Measurements from ENCODE around the gene MTPN.

The MTPN gene

GRCh38 chr7:135920478-135920877 is 56.7 kb downstream of the MTPN start:
- DNase-seq, result no peak

DNA sequence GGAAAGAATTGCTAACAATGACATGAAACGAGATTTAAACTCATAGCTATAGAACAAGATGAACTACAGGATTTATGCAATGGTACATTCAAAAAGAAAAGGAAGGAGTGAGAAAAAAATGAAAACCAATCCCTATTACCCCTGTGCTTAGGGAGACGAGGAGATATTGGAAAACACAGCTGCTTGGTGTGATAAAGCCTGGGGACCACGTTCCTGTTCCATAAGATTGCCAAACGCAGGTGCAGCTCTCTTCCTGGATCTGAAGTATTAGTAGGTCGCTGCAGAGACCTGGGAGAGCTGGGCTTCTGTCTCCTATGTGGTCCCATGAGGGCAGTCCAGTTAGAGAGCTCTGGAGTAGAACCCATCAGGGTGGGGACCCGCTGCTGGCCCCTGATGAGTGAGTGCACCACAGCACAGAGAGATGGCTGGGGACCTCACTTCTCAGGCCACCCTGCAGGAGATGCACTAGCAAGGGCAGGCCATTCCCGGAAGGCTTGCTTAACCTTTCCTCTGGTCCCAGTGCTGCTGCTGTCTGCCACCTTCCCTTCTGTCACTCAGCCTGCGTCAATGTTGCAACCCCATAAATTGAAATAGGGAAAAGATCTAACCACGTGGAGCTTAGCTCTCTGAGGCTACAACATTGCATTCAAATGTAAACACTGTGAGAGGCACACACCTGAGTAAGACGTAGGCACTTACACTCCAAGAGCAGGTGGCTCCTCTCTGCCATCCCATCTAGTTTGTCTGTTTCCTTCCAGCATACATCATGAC is 57.9 kb downstream of the MTPN start:
- DNase-seq, result no peak

DNA sequence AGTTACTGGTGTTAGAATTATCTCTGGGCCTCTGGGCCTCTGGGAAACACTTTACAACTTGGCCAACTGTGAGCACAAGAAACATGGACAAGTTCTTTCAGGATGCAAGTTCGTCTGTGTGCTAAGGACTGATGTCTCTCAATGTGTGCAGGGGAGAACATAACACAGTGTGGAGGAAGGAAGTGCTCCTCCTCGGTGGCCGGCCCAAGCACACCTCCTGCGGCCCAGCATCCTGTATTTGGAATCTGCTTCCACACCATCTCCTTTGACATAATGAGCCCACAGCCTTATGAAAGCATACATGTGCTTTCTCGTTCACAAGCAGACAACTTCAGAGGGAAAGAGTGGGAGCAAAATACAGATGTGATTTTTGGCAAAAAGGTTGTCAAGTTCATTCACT is 59.0 kb downstream of the MTPN start:
- no peak for DNase-seq

GRCh38 chr7:135917721-135918120 is 59.4 kb downstream of the MTPN start:
- no peak for DNase-seq

DNA sequence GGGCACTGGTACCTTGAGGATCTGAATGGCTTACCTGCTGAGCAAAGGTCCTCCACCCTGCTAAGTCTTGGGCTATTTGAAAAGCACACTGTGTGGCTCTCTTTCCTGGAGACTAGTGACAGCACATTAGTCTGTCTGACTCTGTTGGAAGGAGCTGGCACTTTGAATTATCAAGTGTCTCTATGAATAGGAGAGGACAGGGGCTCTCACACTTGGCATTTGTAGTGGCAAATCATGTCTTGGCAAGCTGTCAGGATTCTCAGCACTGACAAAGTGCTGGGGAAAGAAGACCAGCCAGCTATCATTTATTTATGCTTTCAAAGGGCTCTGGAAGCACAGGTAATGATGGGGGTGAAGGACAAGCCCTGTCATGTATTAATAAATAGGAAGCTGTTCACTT is 62.8 kb downstream of the MTPN start:
- DNase-seq, result no peak

DNA sequence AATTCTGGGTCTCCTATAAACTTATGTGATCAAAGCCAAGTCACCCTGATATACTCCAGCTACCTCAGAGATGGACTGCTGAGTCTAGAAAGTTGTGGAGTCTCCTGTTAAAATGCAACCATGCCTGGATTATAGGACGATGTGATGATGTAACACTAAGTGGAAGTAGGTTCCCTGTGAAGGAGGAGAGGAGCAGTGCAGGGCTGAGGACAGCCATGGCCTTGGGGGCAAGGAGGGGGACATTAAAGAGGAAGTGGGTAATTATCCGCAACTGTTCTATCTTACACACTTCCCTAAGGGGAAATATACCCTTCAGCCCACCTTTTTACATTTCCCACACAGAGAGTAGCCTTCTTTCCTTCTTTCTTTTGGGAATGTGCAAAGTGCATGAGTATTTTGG is 63.8 kb downstream of the MTPN start:
- no peak for DNase-seq

GRCh38 chr7:135911099-135911498 is 66.1 kb downstream of the MTPN start:
- DNase-seq, result no peak

DNA sequence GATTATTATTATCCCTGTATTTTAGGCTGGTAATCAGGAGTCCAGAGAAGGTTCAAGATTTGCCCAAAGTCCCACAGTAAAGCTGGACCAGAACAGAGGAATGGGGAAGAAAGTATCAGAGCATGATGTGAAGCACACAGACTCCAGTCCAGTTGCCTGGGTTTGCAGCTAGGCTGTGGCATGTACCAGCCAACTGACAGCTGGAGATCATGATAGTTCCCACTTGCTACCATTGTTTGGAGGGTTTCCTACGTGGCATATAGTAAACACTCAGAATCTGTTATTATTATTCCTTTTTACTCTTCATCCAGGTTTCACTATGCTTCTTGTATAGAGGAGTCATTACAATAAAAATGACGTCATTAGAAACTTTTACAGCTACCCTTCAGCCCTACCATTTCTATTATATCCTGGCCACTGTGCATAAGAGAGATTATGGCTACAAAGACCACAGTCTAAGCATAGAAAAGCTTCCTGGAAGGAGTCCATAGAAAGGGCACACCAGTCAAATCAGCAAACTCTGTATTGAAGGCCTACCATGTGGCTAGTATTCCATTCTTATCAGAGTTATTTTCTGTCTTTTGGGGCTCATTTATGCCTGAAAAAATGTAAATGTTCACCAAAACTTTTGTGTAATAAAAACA is 66.6 kb downstream of the MTPN start:
- DNase-seq, result no peak

DNA sequence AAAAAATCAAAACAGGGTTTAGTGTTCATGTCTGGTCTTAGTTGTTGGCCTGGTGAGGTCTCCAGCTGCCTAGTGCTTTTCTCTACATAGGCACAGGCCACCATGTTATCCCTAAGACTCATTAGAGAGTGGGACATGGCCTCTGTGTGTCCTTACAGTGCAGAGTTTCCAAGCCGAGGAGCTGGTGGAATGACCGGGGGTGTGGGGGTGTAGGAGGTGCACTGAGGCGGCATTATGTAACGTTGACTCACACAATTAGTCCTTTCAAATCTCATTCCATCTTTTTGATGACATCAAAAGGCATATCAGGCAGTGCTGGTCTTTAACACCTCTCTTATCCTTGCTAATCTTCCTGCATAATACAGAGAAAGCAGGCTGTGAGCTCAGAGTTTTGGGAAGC is 71.3 kb downstream of the MTPN start:
- no peak for DNase-seq

DNA sequence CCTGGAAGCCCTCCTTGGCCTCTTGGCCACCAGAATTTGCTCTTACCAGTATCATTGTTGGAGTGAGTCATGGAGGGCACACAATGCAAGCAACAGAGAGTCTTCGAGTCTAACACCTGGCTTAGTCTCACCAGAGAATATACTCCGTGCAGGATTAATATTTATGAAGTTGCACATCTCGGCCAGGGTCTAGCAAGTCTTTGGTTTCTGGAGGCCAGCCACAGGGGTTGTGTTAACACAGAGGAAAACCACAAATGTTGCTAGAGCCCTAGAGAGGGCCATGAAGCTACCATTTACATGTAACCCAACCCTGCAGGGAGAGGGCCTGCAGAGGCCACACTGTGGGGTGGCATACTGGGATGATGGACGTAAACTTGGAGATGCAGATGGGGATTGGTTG is 71.8 kb downstream of the MTPN start:
- DNase-seq, result no peak

- DNase-seq, result no peak
Observed at GRCh38 chr7:135904282-135904681, 72.9 kb downstream of the MTPN start.

- no peak for DNase-seq
Observed at GRCh38 chr7:135901585-135902540, 75.3 kb downstream of the MTPN start.

- DNase-seq, result no peak
Observed at GRCh38 chr7:135900065-135900546, 77.1 kb downstream of the MTPN start.

- no peak for DNase-seq
Observed at GRCh38 chr7:135899458-135900064, 77.6 kb downstream of the MTPN start.

DNA sequence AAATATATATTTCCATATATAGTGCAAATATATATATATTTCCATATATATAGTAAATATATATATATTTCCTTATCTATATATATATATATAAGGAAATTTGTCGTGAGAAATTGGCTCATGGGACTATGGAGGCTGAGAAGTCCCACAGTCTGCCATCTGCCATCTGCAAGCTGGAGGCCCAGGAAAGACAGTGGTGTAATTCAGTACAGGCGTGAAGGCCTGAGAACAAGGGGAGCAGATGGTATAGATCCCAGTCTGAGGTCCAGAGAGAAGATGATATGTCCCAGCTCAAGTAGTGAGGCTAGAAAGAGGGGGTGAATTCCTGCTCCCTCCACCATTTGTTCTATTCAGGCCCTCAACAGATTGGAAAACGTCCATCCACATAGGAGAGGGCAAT is 78.9 kb downstream of the MTPN start:
- DNase-seq, result no peak

GRCh38 chr7:135894816-135895215 is 82.3 kb downstream of the MTPN start:
- no peak for DNase-seq

- no peak for DNase-seq
Observed at GRCh38 chr7:135889823-135890222, 87.3 kb downstream of the MTPN start.

DNA sequence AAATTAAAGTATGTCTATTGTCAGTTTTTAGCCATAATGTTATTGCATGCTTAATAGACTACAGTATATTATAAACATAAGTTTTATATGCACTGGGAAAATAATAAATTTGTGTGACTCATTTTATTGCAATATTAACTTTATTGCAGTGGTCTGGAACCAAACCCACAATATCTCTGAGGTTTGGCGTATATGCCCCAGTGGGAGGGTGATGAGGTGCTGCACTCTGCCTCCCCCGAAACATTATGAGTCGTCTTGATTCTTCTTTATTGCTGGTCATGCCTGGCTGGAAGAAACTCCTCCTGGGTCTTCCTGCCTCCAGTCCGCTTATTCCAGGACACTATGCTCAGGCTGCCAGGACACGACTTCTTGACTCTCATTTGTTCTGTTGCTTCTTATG is 88.4 kb downstream of the MTPN start:
- DNase-seq, result no peak

- DNase-seq, result no peak
Observed at GRCh38 chr7:135886345-135887132, 90.6 kb downstream of the MTPN start.

DNA sequence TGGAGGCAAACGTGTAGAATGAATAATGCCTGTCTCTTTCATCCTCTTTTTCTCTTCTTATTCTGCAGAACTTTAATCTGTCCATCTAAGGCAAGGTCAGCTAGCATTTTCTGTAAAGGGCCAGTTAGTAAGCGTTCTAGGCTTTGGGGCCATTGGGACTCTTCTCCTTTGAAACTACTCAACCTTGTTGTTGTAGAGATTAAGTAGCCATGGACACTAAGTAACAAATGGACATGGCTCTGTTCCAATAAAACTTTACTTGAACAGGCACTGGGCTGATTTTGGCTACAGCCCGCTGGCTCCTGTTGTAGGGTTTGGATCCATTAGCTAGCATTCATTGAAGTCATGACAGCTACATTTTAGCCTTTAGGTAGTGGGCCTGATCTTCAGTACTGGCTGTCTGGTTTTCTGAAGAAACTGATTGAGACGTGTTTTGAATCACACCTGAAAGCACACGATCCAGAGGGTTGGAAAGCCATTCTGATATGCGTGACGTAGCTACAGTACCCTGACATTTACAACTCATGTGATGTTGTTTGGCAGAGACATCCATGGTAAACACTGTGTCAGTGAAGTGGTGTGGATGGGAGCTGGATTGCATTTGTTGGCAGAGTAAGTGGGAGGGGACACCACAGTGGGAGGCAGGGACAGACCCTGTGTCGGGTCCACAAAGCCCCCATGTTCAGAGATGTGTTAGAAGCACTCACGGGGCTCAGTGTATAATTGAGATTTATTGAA is 92.5 kb downstream of the MTPN start:
- DNase-seq, result no peak

DNA sequence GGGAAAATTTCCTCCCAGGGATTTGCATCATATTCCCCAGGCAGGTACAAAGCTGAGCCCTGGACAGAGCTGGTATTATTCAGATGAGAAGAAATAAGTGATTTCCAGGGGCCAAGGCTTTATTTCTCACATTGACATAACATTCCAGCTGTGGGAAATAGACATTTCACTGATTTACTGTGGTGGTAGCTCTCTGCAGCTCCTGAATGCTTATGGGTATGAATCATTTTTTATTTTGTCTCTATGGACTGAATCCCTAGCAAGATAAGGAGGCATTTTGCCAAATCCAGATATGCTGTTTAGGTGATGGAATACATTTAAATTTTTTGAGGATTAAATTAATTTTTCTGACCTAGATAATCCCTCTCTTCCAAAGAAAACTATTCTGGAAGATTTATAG is 97.9 kb downstream of the MTPN start:
- no peak for DNase-seq

All from NCI-H748 treated with DMSO at 0.1 percent for 48 hours (cell line).